ENCODE measurements around the gene MEF2A. TPM values are rescaled to one million over a fixed set of nuclear protein-coding genes. Genes with fewer than 3 reads are reported as not detected.

The MEF2A gene
- total RNA-seq, 1 donor from 2014 or later: 49.5 TPM

DNA sequence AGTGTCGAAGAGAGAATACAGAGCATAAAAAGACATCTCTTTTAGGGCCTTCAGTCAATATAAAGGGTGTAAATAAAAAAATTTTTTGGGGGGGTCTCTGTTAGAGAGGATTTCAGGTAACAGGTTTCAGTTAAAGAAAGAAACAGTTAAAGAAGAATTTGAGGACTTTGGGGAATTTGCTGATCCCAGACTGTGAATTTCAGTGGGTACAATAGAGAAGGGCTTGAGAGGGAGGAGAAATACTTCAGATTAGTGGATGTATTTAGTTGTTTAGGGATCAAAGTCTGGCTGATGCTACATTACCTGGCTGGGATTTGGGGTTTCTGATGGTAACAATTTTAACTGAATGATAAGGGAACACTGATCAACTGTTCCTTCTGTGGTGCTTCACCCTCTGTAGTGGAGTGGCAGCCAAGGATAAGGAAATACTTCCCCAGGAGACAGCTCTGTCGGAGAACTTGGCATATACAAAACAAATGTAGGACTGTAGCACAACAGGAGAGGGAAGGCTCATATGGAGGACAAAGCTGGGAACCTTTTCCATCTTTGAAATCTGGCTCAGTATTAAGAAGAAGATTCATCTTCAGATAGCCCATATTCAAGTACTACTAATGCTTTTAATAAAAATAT is 79.2 kb downstream of the MEF2A start:
- TF ChIP-seq, protein P1, sequence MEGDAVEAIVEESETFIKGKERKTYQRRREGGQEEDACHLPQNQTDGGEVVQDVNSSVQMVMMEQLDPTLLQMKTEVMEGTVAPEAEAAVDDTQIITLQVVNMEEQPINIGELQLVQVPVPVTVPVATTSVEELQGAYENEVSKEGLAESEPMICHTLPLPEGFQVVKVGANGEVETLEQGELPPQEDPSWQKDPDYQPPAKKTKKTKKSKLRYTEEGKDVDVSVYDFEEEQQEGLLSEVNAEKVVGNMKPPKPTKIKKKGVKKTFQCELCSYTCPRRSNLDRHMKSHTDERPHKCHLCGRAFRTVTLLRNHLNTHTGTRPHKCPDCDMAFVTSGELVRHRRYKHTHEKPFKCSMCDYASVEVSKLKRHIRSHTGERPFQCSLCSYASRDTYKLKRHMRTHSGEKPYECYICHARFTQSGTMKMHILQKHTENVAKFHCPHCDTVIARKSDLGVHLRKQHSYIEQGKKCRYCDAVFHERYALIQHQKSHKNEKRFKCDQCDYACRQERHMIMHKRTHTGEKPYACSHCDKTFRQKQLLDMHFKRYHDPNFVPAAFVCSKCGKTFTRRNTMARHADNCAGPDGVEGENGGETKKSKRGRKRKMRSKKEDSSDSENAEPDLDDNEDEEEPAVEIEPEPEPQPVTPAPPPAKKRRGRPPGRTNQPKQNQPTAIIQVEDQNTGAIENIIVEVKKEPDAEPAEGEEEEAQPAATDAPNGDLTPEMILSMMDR (IDR thresholded peaks at IDR 0.05; ENCODE audit: partially characterized antibody, unreplicated experiment): no peak
- Mint-ChIP-seq H3K4me3 (ENCODE audit: unreplicated experiment) (no peak overlapping the region), H3K27me3 (ENCODE audit: unreplicated experiment) (no peaks in the 10 kb centered on the region), H3K9me3 (ENCODE audit: unreplicated experiment) (peaks cover 2% of the 10 kb centered on the region), H3K4me1 (ENCODE audit: low read depth, unreplicated experiment) (no peaks in the 10 kb centered on the region), H3K27ac (ENCODE audit: unreplicated experiment) (no peak overlapping the region), H3K36me3 (ENCODE audit: unreplicated experiment) (no peaks in the 10 kb centered on the region)
- no peak for DNase-seq

- no peak overlapping the region for H3K27ac Mint-ChIP-seq (ENCODE audit: unreplicated experiment)
- TF ChIP-seq, protein P1 (IDR thresholded peaks at IDR 0.05; ENCODE audit: partially characterized antibody, unreplicated experiment): no peak
- no peak overlapping the region for H3K4me3 Mint-ChIP-seq (ENCODE audit: unreplicated experiment)
- no peaks in the 10 kb centered on the region for H3K4me1 Mint-ChIP-seq (ENCODE audit: low read depth, unreplicated experiment)
- no peaks in the 10 kb centered on the region for H3K27me3 Mint-ChIP-seq (ENCODE audit: unreplicated experiment)
- H3K9me3 Mint-ChIP-seq (ENCODE audit: unreplicated experiment): peaks cover 2% of the 10 kb centered on the region
- H3K36me3 Mint-ChIP-seq (ENCODE audit: unreplicated experiment): no peaks in the 10 kb centered on the region
- no peak for DNase-seq
Measured at GRCh38 chr15:99645543-99645935, 79.8 kb downstream of the MEF2A start.

GRCh38 chr15:99645951-99646350 is 80.2 kb downstream of the MEF2A start:
- H3K27me3 Mint-ChIP-seq (ENCODE audit: unreplicated experiment): no peaks in the 10 kb centered on the region
- no peaks in the 10 kb centered on the region for H3K4me1 Mint-ChIP-seq (ENCODE audit: low read depth, unreplicated experiment)
- no peak for DNase-seq
- H3K4me3 Mint-ChIP-seq (ENCODE audit: unreplicated experiment): no peak overlapping the region
- peaks cover under 1% of the 10 kb centered on the region for H3K36me3 Mint-ChIP-seq (ENCODE audit: unreplicated experiment)
- no peak overlapping the region for H3K27ac Mint-ChIP-seq (ENCODE audit: unreplicated experiment)
- peaks cover 2% of the 10 kb centered on the region for H3K9me3 Mint-ChIP-seq (ENCODE audit: unreplicated experiment)
- TF ChIP-seq, protein P1 (IDR thresholded peaks at IDR 0.05; ENCODE audit: partially characterized antibody, unreplicated experiment): no peak

DNA sequence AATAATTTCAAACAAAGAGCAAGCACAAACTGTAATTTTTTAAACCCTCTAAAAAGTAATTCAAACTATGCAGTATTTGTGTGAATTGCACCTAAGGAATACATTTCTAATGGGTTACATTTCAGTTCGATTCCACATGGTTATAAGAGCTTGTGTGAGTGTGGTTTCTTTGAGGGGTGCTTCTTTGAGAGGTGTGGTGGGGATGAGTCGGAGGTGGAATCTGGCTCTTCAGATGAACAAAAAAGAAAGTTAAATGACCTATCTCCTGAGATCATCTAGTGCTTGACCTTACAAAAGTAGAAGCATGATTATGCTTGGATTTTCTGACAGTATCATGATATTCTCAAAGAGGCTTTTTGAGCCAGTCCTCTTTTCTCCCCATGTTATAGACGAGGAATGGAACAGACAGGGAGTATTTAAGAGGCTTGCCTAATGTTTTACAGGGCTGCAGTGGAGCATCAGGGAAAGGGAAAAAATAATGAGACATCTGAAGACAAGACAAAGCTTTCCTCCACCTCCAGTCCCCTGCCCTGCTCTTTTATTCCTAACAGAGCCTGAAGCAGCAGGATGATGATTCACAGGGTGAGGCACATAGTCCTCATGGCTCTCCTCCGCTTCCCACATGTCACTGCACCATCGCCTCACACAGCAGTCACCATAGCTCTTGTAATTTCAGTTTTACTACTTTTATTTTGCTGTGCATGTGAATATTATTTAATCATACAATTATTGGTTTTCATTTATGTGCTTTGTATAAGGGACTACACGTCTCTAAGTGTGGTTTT is 85.4 kb downstream of the MEF2A start:
- Mint-ChIP-seq H3K27me3 (ENCODE audit: unreplicated experiment) (no peaks in the 10 kb centered on the region), H3K4me3 (ENCODE audit: unreplicated experiment) (no peak overlapping the region), H3K4me1 (ENCODE audit: low read depth, unreplicated experiment) (no peaks in the 10 kb centered on the region), H3K9me3 (ENCODE audit: unreplicated experiment) (no peaks in the 10 kb centered on the region), H3K36me3 (ENCODE audit: unreplicated experiment) (peaks cover 11% of the 10 kb centered on the region), H3K27ac (ENCODE audit: unreplicated experiment) (no peak overlapping the region)
- no peak for DNase-seq
- TF ChIP-seq, protein P1 (IDR thresholded peaks at IDR 0.05; ENCODE audit: partially characterized antibody, unreplicated experiment): no peak

- H3K36me3 Mint-ChIP-seq (ENCODE audit: unreplicated experiment): peaks cover 9% of the 10 kb centered on the region
- no peaks in the 10 kb centered on the region for H3K4me1 Mint-ChIP-seq (ENCODE audit: low read depth, unreplicated experiment)
- TF ChIP-seq, protein P1 (IDR thresholded peaks at IDR 0.05; ENCODE audit: partially characterized antibody, unreplicated experiment): no peak
- DNase-seq: no peak
- no peak overlapping the region for H3K4me3 Mint-ChIP-seq (ENCODE audit: unreplicated experiment)
- no peak overlapping the region for H3K27ac Mint-ChIP-seq (ENCODE audit: unreplicated experiment)
- H3K9me3 Mint-ChIP-seq (ENCODE audit: unreplicated experiment): no peaks in the 10 kb centered on the region
- no peaks in the 10 kb centered on the region for H3K27me3 Mint-ChIP-seq (ENCODE audit: unreplicated experiment)
Measured at GRCh38 chr15:99656205-99656604, 90.4 kb downstream of the MEF2A start.

All from glutamatergic neuron (in vitro differentiated cells).